ENCODE measurements around the gene TENT4A.

GRCh38 chr5:6792911-6793471 is 79.8 kb downstream of the TENT4A start:
- TF ChIP-seq, protein P1, sequence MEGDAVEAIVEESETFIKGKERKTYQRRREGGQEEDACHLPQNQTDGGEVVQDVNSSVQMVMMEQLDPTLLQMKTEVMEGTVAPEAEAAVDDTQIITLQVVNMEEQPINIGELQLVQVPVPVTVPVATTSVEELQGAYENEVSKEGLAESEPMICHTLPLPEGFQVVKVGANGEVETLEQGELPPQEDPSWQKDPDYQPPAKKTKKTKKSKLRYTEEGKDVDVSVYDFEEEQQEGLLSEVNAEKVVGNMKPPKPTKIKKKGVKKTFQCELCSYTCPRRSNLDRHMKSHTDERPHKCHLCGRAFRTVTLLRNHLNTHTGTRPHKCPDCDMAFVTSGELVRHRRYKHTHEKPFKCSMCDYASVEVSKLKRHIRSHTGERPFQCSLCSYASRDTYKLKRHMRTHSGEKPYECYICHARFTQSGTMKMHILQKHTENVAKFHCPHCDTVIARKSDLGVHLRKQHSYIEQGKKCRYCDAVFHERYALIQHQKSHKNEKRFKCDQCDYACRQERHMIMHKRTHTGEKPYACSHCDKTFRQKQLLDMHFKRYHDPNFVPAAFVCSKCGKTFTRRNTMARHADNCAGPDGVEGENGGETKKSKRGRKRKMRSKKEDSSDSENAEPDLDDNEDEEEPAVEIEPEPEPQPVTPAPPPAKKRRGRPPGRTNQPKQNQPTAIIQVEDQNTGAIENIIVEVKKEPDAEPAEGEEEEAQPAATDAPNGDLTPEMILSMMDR (conservative IDR thresholded peaks at IDR 0.05; ENCODE audit: low read depth, low read length) = no peak
- TF ChIP-seq ELK1 (IDR thresholded peaks at IDR 0.05; ENCODE audit: borderline replicate concordance, low read depth, low read length) = no peak
- TF ChIP-seq RFX5 (IDR thresholded peaks at IDR 0.05; ENCODE audit: low read depth, low read length) = no peak
- TF ChIP-seq RAD21 (IDR thresholded peaks at IDR 0.05; ENCODE audit: low read length) = no peak
- no peak for TF ChIP-seq CHD1 (IDR thresholded peaks at IDR 0.05; ENCODE audit: low read depth, low read length)
- no peak for TF ChIP-seq POLR2A (IDR thresholded peaks at IDR 0.05; ENCODE audit: low read depth, low read length)
- no peak for TF ChIP-seq BHLHE40 (IDR thresholded peaks at IDR 0.05; ENCODE audit: low read depth, low read length)
- TF ChIP-seq MXI1 (IDR thresholded peaks at IDR 0.05; ENCODE audit: borderline replicate concordance, low read depth, low read length) = no peak
- TF ChIP-seq CEBPB (IDR thresholded peaks at IDR 0.05; ENCODE audit: low read depth, low read length) = no peak
- TF ChIP-seq, protein P2, sequence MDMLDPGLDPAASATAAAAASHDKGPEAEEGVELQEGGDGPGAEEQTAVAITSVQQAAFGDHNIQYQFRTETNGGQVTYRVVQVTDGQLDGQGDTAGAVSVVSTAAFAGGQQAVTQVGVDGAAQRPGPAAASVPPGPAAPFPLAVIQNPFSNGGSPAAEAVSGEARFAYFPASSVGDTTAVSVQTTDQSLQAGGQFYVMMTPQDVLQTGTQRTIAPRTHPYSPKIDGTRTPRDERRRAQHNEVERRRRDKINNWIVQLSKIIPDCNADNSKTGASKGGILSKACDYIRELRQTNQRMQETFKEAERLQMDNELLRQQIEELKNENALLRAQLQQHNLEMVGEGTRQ (IDR thresholded peaks at IDR 0.05; ENCODE audit: low read depth, low read length) = no peak
